ENCODE data around the gene RGCC.

Gene RGCC, protein sequence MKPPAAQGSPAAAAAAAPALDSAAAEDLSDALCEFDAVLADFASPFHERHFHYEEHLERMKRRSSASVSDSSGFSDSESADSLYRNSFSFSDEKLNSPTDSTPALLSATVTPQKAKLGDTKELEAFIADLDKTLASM

DNA sequence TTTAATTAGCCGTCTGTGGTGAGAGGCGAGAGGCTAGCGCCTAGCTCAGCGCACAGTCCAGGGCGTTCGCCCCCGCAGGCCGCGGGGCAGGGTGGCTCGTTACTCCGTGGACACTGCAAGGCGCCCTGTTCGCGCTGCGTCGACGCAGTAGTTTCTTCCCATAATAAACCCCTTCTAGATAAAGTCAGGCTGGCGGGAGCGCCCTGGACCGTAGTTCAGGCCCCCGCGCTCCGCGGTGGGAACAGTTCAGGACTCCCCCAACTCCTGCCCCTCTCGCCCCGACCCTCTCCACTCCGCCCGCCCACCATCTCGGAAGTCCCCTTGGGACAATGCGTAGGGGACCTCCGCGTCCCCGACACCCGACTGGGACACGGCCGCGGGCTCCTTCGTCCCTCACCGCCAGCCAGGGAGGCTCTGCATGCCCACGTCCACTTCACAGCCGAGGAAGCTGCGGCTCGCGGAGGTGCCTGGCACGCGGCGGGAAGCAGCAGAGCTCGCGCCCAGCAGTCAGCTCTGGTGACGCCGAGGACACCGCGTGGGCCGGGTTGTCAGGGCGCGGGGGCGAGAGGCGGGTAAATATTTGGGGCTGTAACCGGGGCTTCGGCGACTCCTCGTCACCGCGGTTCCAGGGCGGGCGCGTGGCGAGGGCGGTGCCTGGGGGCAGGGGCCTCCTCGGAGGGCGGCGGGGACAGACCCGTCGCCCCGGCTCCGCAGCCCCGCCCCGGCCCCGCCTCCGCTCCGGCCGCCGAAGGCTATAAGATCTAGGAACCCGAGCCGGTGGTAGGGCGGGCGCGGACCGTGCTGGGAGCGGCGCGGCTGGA, at the start of gene RGCC:
TSS of gene RGCC (plus strand) at position 783 of the 821 bp plus-strand sequence. CDS start 158 bp downstream, outside the sequence.
- peak; percentile 42 for DNase-seq (ENCODE audit: low read depth)
- no peak for TF ChIP-seq CTCF (conservative IDR thresholded peaks at IDR 0.05; ENCODE audit: low read depth, low read length)
- H3K4me3 ChIP-seq (ENCODE audit: low read depth, low read length), result peak within 1 kb of the TSS; percentile 70

- no peak overlapping the region for H3K4me3 ChIP-seq (ENCODE audit: low read depth, low read length)
- no peak for TF ChIP-seq CTCF (conservative IDR thresholded peaks at IDR 0.05; ENCODE audit: low read depth, low read length)
- no peak for DNase-seq (ENCODE audit: low read depth)
These were observed 49.2 kb upstream of the RGCC start for GRCh38 chr13:41408121-41408520.

- DNase-seq (ENCODE audit: low read depth), result no peak
- no peak for TF ChIP-seq CTCF (conservative IDR thresholded peaks at IDR 0.05; ENCODE audit: low read depth, low read length)
These were observed 48.6 kb upstream of the RGCC start for GRCh38 chr13:41408746-41409145.

DNA sequence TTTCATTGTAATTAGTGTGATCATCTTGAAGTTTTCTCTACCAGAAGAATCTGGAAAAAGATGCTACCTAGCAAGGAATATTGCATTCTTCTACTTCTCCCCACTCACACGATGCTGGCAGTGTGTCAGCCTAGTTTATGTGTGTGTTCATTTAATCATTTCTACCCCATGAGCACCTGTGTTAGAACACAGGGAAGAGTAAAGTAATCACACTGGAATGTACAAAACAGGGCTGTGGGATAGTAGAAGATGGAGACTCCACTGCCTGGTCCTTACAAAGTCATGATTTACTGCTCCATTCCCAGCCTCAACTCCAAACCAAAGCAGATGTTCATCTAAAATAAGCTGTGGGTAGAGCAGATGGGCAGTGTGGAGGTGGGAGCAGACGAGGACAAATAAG, 47.7 kb upstream of the RGCC start:
- DNase-seq (ENCODE audit: low read depth), result no peak
- H3K4me3 ChIP-seq (ENCODE audit: low read depth, low read length), result no peak overlapping the region
- TF ChIP-seq CTCF (conservative IDR thresholded peaks at IDR 0.05; ENCODE audit: low read depth, low read length), result no peak

More at GRCh38 chr13:41408746-41409145, 48.6 kb upstream of the RGCC start:
- H3K4me3 ChIP-seq (ENCODE audit: low read depth, low read length), result no peak overlapping the region

GRCh38 chr13:41411060-41411459, 46.3 kb upstream of the RGCC start:
- H3K4me3 ChIP-seq (ENCODE audit: low read depth, low read length), result no peak overlapping the region
- TF ChIP-seq CTCF (conservative IDR thresholded peaks at IDR 0.05; ENCODE audit: low read depth, low read length), result no peak
- no peak for DNase-seq (ENCODE audit: low read depth)

- H3K4me3 ChIP-seq (ENCODE audit: low read depth, low read length), result no peak overlapping the region
- TF ChIP-seq CTCF (conservative IDR thresholded peaks at IDR 0.05; ENCODE audit: low read depth, low read length), result peak; percentile 64
- DNase-seq (ENCODE audit: low read depth), result peak; percentile 83
These were observed 45.8 kb upstream of the RGCC start for GRCh38 chr13:41411522-41411921.

Data from choroid plexus epithelial cell (primary cell).